Suprapubic skin (tissue), 4 donors: ENCODE measurements around the gene IFT27.

ENCODE experiments used
- CTCF ChIP-seq, 2 donors: fragments of 200-600 bp in 1 of 2; fragments of 450-650 bp in 1 of 2; sonication (generic) in 1 of 2; IDR thresholded peaks; one replicate each; pipeline ENCODE4 v1.5.1; 2016 to 2019; ENCODE audit warnings: antibody characterized with exemption in 2 of 2, mild to moderate bottlenecking in 1 of 2, moderate library complexity in 1 of 2
- POLR2A ChIP-seq, 2 donors: fragments of 450-650 bp; IDR thresholded peaks; one replicate each; pipeline ENCODE4 v1.6.1; 2017; ENCODE audit warnings: antibody characterized with exemption in 2 of 2, mild to moderate bottlenecking in 2 of 2, moderate library complexity in 2 of 2
- POLR2AphosphoS5 ChIP-seq, 3 donors: sonication (generic); formaldehyde crosslinking; IDR thresholded peaks; one replicate each; pipeline ENCODE4 v1.6.1; 2017; ENCODE audit warnings: antibody characterized with exemption in 3 of 3

- no peak for TF ChIP-seq POLR2AphosphoS5 (IDR thresholded peaks at IDR 0.05)
- no peak for TF ChIP-seq POLR2A (IDR thresholded peaks at IDR 0.05)
- no peak for TF ChIP-seq CTCF (IDR thresholded peaks at IDR 0.05)
Observed at GRCh38 chr22:36816339-36816635, 40.4 kb upstream of the IFT27 start.
